Lower leg skin (tissue), 4 donors: ENCODE data around the gene RFNG. TPM values are rescaled to one million over a fixed set of nuclear protein-coding genes. Genes with fewer than 3 reads are reported as not detected.

Source experiments
- DNase-seq, 2 donors: peaks; one replicate each; pipeline ENCODE4 v3.0.0-alpha.2; 2019; ENCODE audit warnings: low spot score in 2 of 2
- H3K4me3 ChIP-seq: fragments of 200-600 bp; sonication (generic); 2 replicates; pipeline ENCODE4 v1.5.1; 2017; ENCODE audit warnings: mild to moderate bottlenecking, low read depth; ENCODE audit not compliant: poor library complexity, severe bottlenecking
- POLR2A ChIP-seq, 2 donors: fragments of 450-650 bp; IDR thresholded peaks; one replicate each; pipeline ENCODE4 v1.6.1; 2016 to 2017; ENCODE audit warnings: antibody characterized with exemption in 2 of 2, mild to moderate bottlenecking in 1 of 2, moderate library complexity in 1 of 2
- WGBS, 2 donors: methylation state at CpG; one replicate each; pipeline ENCODE4 v1.1.5; 2018; 5-methylcytosine and 5-hydroxymethylcytosine counted together
- intact Hi-C: fragments of 100-400 bp; cut with DNase I; formaldehyde crosslinking; loops from one replicate; pipeline ENCODE4 v1.15.0; 2023; ENCODE audit warnings: low total_unique reads
- total RNA-seq, 4 donors: library from RNA; depleted of rRNA; stranded (reverse); fragments of >200 nt; gene quantifications; one replicate each; pipeline ENCODE4 v1.1.0, GENCODE V29; 2016
- TF ChIP-seq, protein P1 (sequence below), 3 donors: fragments of 450-650 bp; IDR thresholded peaks; one replicate each; pipeline ENCODE4 v1.5.1; 2016; ENCODE audit warnings: antibody characterized with exemption in 3 of 3, mild to moderate bottlenecking in 3 of 3, moderate library complexity in 2 of 3

RFNG gene
- total RNA-seq, 4 donors from 2014 or later = 44.8 to 83.7 (median 50.9) TPM

DNA sequence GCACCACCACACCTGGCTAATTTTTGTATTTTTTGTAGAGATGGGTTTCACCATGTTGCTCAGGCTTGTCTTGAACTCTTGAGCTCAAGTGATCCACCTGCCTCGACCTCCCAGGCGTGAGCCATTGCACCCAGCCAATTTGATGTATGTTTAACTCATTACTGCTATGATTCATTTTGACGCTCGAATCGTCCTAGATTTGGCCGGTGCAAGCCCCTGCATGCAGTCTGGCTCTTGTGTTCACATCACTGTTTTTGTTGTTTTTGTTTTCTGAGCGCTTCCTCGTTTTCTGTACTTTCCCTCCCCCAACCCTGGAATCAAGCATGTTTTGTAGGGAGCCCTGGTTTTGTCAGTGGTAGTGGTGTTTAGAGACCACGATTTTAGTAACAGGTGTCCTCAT lies 21.8 kb upstream of the RFNG start:
- intact Hi-C loops = no loop called here
- 57 to 67% methylated on average over 9 of the region's 9 CpGs for WGBS, 2 donors
- DNase-seq = no peak

DNA sequence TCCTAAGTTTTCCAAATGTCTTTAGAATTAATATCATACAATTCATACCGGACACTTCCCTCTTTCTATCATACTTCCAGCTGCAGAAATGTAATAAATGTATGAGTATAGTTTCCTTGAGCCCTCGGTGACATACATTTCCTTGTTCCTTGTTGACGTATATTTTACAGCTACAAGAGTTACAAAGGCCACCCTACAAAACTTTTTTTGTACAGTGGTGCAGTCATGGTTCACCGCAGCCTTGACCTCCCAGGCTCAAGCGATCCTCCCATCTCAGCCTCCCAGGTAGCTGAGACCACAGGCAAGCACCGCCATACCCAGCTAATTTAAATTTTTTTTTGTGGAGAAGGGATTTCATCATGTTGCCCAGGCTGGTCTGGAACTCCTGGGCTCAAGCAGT lies 21.2 kb upstream of the RFNG start:
- no peak for DNase-seq
- 86 to 93% methylated on average over 6 of the region's 6 CpGs for WGBS, 2 donors
- intact Hi-C loops = no loop called here
- no peak overlapping the region for H3K4me3 ChIP-seq
- TF ChIP-seq, protein P1, sequence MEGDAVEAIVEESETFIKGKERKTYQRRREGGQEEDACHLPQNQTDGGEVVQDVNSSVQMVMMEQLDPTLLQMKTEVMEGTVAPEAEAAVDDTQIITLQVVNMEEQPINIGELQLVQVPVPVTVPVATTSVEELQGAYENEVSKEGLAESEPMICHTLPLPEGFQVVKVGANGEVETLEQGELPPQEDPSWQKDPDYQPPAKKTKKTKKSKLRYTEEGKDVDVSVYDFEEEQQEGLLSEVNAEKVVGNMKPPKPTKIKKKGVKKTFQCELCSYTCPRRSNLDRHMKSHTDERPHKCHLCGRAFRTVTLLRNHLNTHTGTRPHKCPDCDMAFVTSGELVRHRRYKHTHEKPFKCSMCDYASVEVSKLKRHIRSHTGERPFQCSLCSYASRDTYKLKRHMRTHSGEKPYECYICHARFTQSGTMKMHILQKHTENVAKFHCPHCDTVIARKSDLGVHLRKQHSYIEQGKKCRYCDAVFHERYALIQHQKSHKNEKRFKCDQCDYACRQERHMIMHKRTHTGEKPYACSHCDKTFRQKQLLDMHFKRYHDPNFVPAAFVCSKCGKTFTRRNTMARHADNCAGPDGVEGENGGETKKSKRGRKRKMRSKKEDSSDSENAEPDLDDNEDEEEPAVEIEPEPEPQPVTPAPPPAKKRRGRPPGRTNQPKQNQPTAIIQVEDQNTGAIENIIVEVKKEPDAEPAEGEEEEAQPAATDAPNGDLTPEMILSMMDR (IDR thresholded peaks at IDR 0.05) = no peak
- no peak for TF ChIP-seq POLR2A (IDR thresholded peaks at IDR 0.05)

More for the DNA sequence above, 21.8 kb upstream of the RFNG start:
- no peak for TF ChIP-seq POLR2A (IDR thresholded peaks at IDR 0.05)
- TF ChIP-seq, protein P1 (IDR thresholded peaks at IDR 0.05) = no peak
- no peak overlapping the region for H3K4me3 ChIP-seq

DNA sequence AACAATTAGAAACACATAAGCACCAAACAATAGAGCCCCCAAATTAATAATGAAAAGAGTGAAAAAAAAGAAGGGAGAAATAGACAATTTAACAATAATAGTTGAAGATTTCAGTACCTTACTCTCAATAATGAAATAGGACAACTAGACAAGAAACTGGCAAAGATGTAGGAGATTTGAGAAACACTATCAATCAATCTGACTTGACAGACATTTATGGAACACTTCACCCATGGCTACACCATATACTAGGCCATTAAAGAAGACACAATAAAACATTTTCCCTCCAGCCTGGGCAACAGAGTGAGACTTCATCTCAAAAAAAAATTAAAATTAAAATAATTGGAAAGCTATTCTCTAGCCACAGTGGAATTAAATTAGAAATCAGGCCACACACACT lies 19.0 kb upstream of the RFNG start:
- no peak overlapping the region for H3K4me3 ChIP-seq
- no peak for TF ChIP-seq POLR2A (IDR thresholded peaks at IDR 0.05)
- TF ChIP-seq, protein P1 (IDR thresholded peaks at IDR 0.05) = no peak
- no peak for DNase-seq
- intact Hi-C loops = no loop called here

DNA sequence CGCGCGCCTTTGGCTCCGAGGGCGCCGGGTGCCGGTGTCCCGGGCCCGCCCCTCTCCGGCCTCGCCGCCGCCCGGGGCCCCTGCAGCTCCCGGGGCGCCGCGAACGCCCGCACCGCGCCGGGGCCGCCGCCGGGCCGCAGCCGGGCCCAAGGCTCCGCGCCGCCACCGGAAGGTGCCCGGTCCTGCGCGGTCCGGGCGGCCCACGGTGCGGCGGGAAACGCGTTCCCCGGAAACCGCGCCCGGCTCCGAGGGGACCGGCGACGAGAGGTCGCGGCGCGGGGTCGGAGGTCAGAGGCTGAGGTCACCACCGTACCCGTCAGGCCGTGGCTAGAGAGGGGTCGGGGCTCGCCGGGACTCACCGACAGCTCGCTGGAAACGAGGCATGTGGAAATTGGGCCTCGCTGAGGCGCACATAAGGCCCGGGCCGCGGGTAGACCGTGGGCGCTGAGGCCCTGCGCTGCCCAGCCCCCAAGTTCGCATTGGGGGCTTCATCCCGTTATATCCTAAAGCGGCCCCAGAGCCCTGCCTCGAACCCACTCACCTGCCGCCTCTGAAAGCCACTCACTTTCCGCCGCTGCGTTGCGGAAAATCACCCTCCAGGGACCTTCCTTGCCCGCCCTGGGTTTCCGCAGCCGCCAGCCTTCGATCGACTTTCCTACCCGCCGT lies 14.2 kb upstream of the RFNG start, which contains the start of gene DUS1L:
TSS of gene DUS1L (minus strand) at position 167 of the 666 bp plus-strand sequence. CDS start 745 bp downstream, outside the sequence.
- no peak for TF ChIP-seq POLR2A (IDR thresholded peaks at IDR 0.05)
- TF ChIP-seq, protein P1 (IDR thresholded peaks at IDR 0.05) = no peak
- H3K4me3 ChIP-seq = peak within 1 kb of the TSS; percentile 84
- WGBS, 2 donors = 11 to 48% methylated on average over 14 to 69 of the region's 88 CpGs
- DNase-seq = peak in 1 of 2 donors; percentile 92
- intact Hi-C loops = no loop called here

DNA sequence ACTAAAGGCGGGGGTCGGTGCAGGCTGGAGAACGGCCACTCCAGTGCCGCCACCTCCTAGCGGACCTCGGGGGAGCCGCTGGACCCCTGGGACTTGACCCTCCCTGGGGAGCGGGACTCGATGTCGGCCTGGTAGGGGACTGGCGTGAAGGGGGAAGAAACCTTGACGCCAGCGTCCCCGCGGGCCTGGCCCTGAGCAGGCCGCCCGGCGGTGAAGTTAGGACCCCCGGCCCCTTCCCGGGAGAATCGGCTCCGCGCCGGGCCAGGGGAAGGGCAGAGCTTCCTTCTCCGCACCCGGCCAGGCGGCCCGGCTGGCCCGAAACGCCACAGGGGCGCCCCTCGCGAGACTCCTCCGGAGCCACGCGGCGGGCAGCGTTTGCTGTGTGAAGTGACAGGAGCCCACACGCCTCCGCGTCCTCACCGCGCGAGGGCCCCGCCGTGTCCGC lies 13.6 kb upstream of the RFNG start:
- no peak for DNase-seq
- intact Hi-C loops = no loop called here
- 0% methylated on average over 5 to 11 of the region's 47 CpGs for WGBS, 2 donors
- peak overlapping the region; percentile 84 for H3K4me3 ChIP-seq
- TF ChIP-seq, protein P1 (IDR thresholded peaks at IDR 0.05) = no peak
- TF ChIP-seq POLR2A (IDR thresholded peaks at IDR 0.05) = no peak
